GM18517 (cell line): ENCODE measurements around the gene EPHA6.

Experiments used
- ATAC-seq: cut with Tn5 transposase; IDR thresholded peaks from one replicate; pipeline ENCODE4 v1.9.1; 2021; ENCODE audit warnings: mild to moderate bottlenecking, moderate library complexity; ENCODE audit not compliant: unreplicated experiment

EPHA6 gene

GRCh38 chr3:96813820-96814650 is at the start of gene EPHA6:
Gene EPHA6 (plus strand): TSS chr3:96814594.
- ATAC-seq: peak; percentile 15

GRCh38 chr3:96776818-96777217 is 37.6 kb upstream of the EPHA6 start:
- no peak for ATAC-seq

GRCh38 chr3:96779810-96780209 is 34.6 kb upstream of the EPHA6 start:
- no peak for ATAC-seq

GRCh38 chr3:96796101-96796500 is 18.3 kb upstream of the EPHA6 start:
- no peak for ATAC-seq

- ATAC-seq: no peak
Observed at GRCh38 chr3:96803870-96804269, 10.5 kb upstream of the EPHA6 start.

GRCh38 chr3:96806341-96806740 is 8.1 kb upstream of the EPHA6 start:
- ATAC-seq: no peak

GRCh38 chr3:96813134-96813819 is 1.1 kb upstream of the EPHA6 start:
- ATAC-seq: peak; percentile 98

- ATAC-seq: no peak
Observed at GRCh38 chr3:96814651-96815567, 515 bp downstream of the EPHA6 start.

- ATAC-seq: no peak
Observed at GRCh38 chr3:96831175-96831574, 16.8 kb downstream of the EPHA6 start.

- ATAC-seq: no peak
Observed at GRCh38 chr3:96833301-96833700, 18.9 kb downstream of the EPHA6 start.

GRCh38 chr3:96836153-96836915 is 21.9 kb downstream of the EPHA6 start:
- no peak for ATAC-seq

- ATAC-seq: no peak
Observed at GRCh38 chr3:96843505-96844203, 29.3 kb downstream of the EPHA6 start.

GRCh38 chr3:96844204-96844514 is 29.8 kb downstream of the EPHA6 start:
- ATAC-seq: no peak

GRCh38 chr3:96852849-96853248 is 38.5 kb downstream of the EPHA6 start:
- ATAC-seq: no peak

- no peak for ATAC-seq
Observed at GRCh38 chr3:96860882-96861281, 46.5 kb downstream of the EPHA6 start.

GRCh38 chr3:96863129-96863740 is 48.8 kb downstream of the EPHA6 start:
- no peak for ATAC-seq

GRCh38 chr3:96865605-96866004 is 51.2 kb downstream of the EPHA6 start:
- ATAC-seq: no peak

- ATAC-seq: no peak
Observed at GRCh38 chr3:96869316-96869715, 54.9 kb downstream of the EPHA6 start.

GRCh38 chr3:96877510-96877909 is 63.1 kb downstream of the EPHA6 start:
- no peak for ATAC-seq

GRCh38 chr3:96900031-96900430 is 85.6 kb downstream of the EPHA6 start:
- ATAC-seq: no peak
